Measurements from ENCODE around the gene KIAA0930. TPM values are rescaled to one million over a fixed set of nuclear protein-coding genes. Genes with fewer than 3 reads are reported as not detected.

KIAA0930 gene
- total RNA-seq, 6 experiments from 2014 or later: 24.5 to 57.9 (median 40.8) TPM

- Histone ChIP-seq H3K36me3 (no peaks in the 10 kb centered on the region), H3K4me1 (peaks cover 0 to 31% (median 9%) of the 10 kb centered on the region in 4 donors), H3K9me3 (no peaks in the 10 kb centered on the region), H3K4me3 (no peak overlapping the region), H3K27ac (no peak overlapping the region), H3K27me3 (no peaks in the 10 kb centered on the region)
- TF ChIP-seq CTCF (IDR thresholded peaks at IDR 0.05): no peak
- no peak for TF ChIP-seq POLR2A (IDR thresholded peaks at IDR 0.05)
- DNase-seq (peak in 1 of 3 donors; percentile 12), ATAC-seq (no peak)
- 76% methylated on average over 10 of the region's 13 CpGs for WGBS (ENCODE audit: insufficient coverage, low coverage, low lambda C conversion rate, missing lambda C conversion rate)
- intact Hi-C loops (cut with DNase I): no loop called here
These were observed 11.5 kb downstream of the KIAA0930 start for GRCh38 chr22:45229181-45229580.

- peak overlapping the region in 1 of 3 donors; percentile 1 for H3K27ac ChIP-seq
- H3K4me3 ChIP-seq: no peak overlapping the region
- peak in 3 of 4 donors; percentile 13 to 46 (median 36) for ATAC-seq
- peak in 1 of 3 donors; percentile 21 for DNase-seq
- no peak for TF ChIP-seq POLR2A (IDR thresholded peaks at IDR 0.05)
- TF ChIP-seq CTCF (IDR thresholded peaks at IDR 0.05): no peak
- intact Hi-C loops (cut with DNase I): no loop called here
- no peaks in the 10 kb centered on the region for H3K27me3 ChIP-seq
- peaks cover 0 to 35% (median 9%) of the 10 kb centered on the region in 4 donors for H3K4me1 ChIP-seq
- WGBS (ENCODE audit: insufficient coverage, low coverage, low lambda C conversion rate, missing lambda C conversion rate): 70% methylated on average over 2 of the region's 8 CpGs
- H3K36me3 ChIP-seq: no peaks in the 10 kb centered on the region
- H3K9me3 ChIP-seq: no peaks in the 10 kb centered on the region
These were observed 12.3 kb downstream of the KIAA0930 start for GRCh38 chr22:45228401-45228754.

DNA sequence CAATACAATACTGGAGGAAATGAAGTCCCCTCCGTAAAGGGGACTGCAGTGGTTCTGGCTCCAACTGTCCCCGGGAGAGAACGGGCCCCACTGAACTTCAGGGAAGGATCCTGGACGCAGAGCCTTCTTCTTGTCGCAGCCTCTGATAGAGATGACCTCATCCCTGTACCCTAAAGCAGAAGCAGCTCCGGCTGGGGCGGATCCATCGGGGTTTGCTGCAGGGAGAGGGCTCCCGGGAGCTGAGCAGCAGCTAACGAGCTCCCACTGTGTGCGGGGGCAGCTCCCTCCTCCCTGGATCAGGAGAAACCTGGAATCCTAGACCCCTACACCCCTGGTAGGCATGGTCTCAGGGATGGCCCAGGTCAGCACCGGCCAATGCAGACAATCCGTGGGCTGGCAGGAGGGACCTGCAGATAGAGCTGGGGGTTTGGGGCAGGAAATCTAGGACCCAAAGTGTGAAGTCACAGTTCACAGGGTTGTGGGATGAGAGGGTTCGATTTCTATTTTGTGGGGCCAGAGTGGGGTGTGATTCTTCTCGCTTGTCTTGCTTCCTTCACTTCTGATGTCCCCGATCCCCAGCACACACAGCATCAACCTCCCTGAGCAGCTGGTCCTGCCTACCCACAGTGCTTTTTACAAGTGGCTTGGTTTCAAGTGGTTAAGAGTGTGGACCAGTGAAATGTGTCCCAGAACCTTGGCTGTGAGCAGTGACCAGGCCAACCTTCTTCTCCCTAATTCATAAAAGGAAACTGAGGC is 12.9 kb downstream of the KIAA0930 start:
- H3K27ac ChIP-seq: peak overlapping the region in 1 of 3 donors; percentile 1
- no peaks in the 10 kb centered on the region for H3K36me3 ChIP-seq
- WGBS (ENCODE audit: insufficient coverage, low coverage, low lambda C conversion rate, missing lambda C conversion rate): 67% methylated on average over 6 of the region's 16 CpGs
- intact Hi-C loops (cut with DNase I): no loop called here
- H3K27me3 ChIP-seq: no peaks in the 10 kb centered on the region
- H3K4me3 ChIP-seq: no peak overlapping the region
- TF ChIP-seq CTCF (IDR thresholded peaks at IDR 0.05): no peak
- no peak for TF ChIP-seq POLR2A (IDR thresholded peaks at IDR 0.05)
- peak in 3 of 4 donors; percentile 18 to 44 (median 22) for ATAC-seq
- H3K4me1 ChIP-seq: peaks cover 0 to 38% (median 9%) of the 10 kb centered on the region in 4 donors
- H3K9me3 ChIP-seq: no peaks in the 10 kb centered on the region
- peak in 1 of 3 donors; percentile 40 for DNase-seq

DNA sequence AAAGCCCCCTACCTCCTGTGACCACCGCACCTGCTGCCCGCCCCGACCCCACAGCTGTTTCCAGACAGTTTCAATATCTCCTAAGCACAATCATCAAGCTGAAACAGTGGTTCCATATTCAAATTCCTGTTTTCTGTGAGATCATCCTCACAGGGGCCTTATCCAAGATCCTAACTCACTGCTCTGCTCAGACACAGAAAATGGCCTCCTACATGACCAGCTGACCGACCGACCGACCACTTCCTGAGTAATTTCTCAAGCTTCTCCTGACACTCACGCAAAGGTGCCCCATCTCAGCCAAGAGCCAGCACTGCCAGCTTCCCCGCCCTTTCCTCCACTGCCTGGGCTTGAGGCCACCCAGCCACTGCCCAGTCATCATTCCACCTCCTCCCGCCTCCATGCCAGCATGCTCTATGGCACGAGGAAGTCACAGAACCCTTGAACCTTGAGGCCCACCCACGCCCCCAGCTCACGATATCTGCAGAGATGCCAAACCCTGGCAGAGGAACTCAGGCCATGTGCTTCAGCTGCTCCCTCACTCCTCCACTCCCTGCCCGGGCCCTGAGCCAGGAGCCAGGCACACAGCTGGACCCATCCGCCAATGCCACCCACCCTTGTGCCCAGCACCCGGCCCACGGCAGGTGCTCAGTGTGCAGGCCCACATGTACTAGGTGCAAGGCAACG is 14.0 kb downstream of the KIAA0930 start:
- Histone ChIP-seq H3K36me3 (no peaks in the 10 kb centered on the region), H3K27me3 (no peaks in the 10 kb centered on the region), H3K4me3 (no peak overlapping the region), H3K9me3 (no peaks in the 10 kb centered on the region), H3K4me1 (peaks cover 0 to 38% (median 9%) of the 10 kb centered on the region in 4 donors), H3K27ac (peak overlapping the region in 2 of 3 donors; percentile 26 to 42)
- peak in 1 of 3 donors; percentile 63 for DNase-seq
- 51% methylated on average over 13 of the region's 17 CpGs for WGBS (ENCODE audit: insufficient coverage, low coverage, low lambda C conversion rate, missing lambda C conversion rate)
- intact Hi-C loops (cut with DNase I): no loop called here
- ATAC-seq: peak in 3 of 4 donors; percentile 19 to 64 (median 22)
- TF ChIP-seq CTCF (IDR thresholded peaks at IDR 0.05) (no peak), POLR2A (IDR thresholded peaks at IDR 0.05) (no peak)

Data from right lobe of liver (tissue), 6 donors.